Stomach (tissue), 4 donors: ENCODE data around the gene LONRF2.

Experiments
- CTCF ChIP-seq, 7 experiments: fragments of 450-650 bp in 4 of 7; fragments of 200-600 bp in 3 of 7; sonication (generic) in 3 of 7; IDR thresholded peaks; one replicate each; pipeline ENCODE4 v1.5.1; 2016 to 2019; ENCODE audit warnings: antibody characterized with exemption in 7 of 7, control low read depth in 2 of 7, mild to moderate bottlenecking in 1 of 7
- POLR2AphosphoS5 ChIP-seq, 3 donors: sonication (generic); formaldehyde crosslinking; IDR thresholded peaks; one replicate each; pipeline ENCODE4 v1.6.1; 2016; ENCODE audit warnings: antibody characterized with exemption in 3 of 3

DNA sequence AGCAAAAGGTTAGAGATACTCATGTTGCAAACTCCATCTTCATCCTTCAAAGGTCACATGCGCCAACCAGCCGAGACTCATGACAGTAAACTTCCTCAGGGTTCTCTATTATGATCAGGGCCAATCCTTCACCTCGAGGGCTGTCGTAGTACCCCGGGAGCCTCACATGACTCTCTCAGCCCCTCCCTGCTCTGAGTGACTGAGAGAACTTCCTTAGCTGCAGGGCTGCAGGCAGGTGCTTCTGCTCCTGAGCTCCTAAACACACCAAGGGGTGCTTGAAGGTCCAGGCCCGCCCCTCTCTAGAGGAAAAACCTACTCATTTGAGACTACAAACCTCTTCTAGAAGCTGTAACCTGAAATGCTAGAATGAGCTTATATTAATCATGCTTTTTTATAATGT is 48.2 kb downstream of the LONRF2 start:
- TF ChIP-seq CTCF (IDR thresholded peaks at IDR 0.05) (no peak), POLR2AphosphoS5 (IDR thresholded peaks at IDR 0.05) (no peak)
